ENCODE results near the gene TMEM26.

The TMEM26 gene

GRCh38 chr10:61452655-61453641, at the start of gene TMEM26:
Gene TMEM26 (minus strand): TSS chr10:61453381. CDS start chr10:61453081, 300 bp downstream.
- TF ChIP-seq CTCF (IDR thresholded peaks at IDR 0.05; ENCODE audit: low read depth, low read length) = no peak
- DNase-seq (ENCODE audit: low read depth in 2 of 2) = peak in 1 of 2 donors; percentile 42
- H3K4me3 ChIP-seq (replicated peaks in 1 of 2; ENCODE audit: low read depth in 2 of 2, low read length in 2 of 2) = peak within 1 kb of the TSS; percentile 63

DNA sequence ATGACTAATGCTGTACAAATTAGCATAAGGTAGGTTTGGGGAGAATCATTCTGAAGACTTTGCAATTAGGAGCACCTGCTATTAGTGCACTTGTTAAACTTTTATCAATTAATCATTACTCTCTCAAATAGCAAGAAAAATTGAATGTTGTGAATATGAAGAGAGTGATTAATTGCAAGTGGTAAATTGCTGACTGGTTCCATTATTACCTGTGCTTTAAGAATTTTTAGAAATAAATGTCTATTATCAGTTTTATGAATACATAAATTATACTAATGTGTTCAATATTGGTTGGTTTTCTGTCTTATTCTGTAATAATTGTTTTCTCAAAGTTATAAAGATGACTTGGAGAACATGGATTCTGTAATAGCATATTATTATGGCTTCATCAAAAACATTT, 47.3 kb upstream of the TMEM26 start:
- no peak for TF ChIP-seq CTCF (IDR thresholded peaks at IDR 0.05; ENCODE audit: low read depth, low read length)
- DNase-seq (ENCODE audit: low read depth in 2 of 2) = no peak

DNA sequence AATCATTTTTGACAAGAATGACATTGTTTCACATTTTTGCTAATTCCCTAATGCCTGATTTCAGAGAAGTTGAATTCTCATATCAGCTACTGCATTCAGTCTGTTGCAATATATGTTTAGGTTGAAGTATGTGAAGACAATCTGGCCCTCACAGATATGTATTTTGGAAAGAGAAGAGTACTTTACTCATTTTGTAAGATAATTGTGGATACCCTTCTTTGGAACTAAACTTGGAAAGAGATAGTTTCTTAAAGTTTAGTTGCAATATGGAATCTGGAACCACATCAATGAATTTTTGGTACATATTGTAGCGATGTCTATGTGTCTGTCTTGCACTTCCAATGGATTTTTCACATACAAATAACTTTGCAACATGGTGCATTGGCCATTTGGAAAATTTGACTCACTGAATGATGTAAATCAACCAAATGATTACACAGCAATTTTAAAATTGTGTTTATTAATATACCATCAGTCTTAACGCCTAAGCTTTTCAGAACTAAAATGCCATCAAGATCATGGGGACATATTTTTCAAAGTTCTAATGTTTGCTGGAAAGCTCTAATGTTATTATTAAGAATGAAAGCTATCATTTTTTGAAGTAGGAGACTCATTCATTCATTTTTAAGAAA, 39.3 kb upstream of the TMEM26 start:
- DNase-seq (ENCODE audit: low read depth in 2 of 2) = no peak
- no peak overlapping the region for H3K4me3 ChIP-seq (replicated peaks in 1 of 2; ENCODE audit: low read depth in 2 of 2, low read length in 2 of 2)
- TF ChIP-seq CTCF (IDR thresholded peaks at IDR 0.05; ENCODE audit: low read depth, low read length) = no peak

More for the DNA sequence above, 47.3 kb upstream of the TMEM26 start:
- no peak overlapping the region for H3K4me3 ChIP-seq (replicated peaks in 1 of 2; ENCODE audit: low read depth in 2 of 2, low read length in 2 of 2)

DNA sequence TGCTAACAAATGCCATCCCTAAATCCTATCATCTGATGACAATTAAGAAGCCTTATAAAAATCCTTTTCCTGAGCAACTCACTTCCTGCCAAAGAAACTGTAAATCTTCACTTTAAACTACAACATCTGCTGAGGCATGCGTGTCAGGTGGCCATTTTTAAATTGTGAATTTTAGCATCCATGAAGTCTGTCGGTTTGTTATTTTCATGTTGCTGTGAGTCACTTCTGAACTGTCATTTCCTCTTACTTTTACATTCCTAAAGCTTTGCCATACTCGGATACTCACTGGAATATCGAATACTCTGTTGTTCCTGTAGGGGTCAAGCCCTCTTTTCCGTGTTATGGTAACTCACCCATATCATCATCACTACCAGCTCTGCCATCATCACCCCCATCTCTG, 34.3 kb upstream of the TMEM26 start:
- no peak overlapping the region for H3K4me3 ChIP-seq (replicated peaks in 1 of 2; ENCODE audit: low read depth in 2 of 2, low read length in 2 of 2)
- peak in 1 of 2 donors; percentile 68 for DNase-seq (ENCODE audit: low read depth in 2 of 2)
- TF ChIP-seq CTCF (IDR thresholded peaks at IDR 0.05; ENCODE audit: low read depth, low read length) = no peak

- H3K4me3 ChIP-seq (replicated peaks in 1 of 2; ENCODE audit: low read depth in 2 of 2, low read length in 2 of 2) = no peak overlapping the region
- TF ChIP-seq CTCF (IDR thresholded peaks at IDR 0.05; ENCODE audit: low read depth, low read length) = no peak
- DNase-seq (ENCODE audit: low read depth in 2 of 2) = peak; percentile 56 to 76
Observed at GRCh38 chr10:61486738-61487396, 33.7 kb upstream of the TMEM26 start.

GRCh38 chr10:61486251-61486650, 33.1 kb upstream of the TMEM26 start:
- peak in 1 of 2 donors; percentile 38 for DNase-seq (ENCODE audit: low read depth in 2 of 2)
- TF ChIP-seq CTCF (IDR thresholded peaks at IDR 0.05; ENCODE audit: low read depth, low read length) = no peak

More at GRCh38 chr10:61486251-61486650, 33.1 kb upstream of the TMEM26 start:
- H3K4me3 ChIP-seq (replicated peaks in 1 of 2; ENCODE audit: low read depth in 2 of 2, low read length in 2 of 2) = no peak overlapping the region

Data from cardiac fibroblast (primary cell).